ENCODE measurements around the gene ZBTB40.

Gene ZBTB40

GRCh38 chr1:22534951-22535350 lies 83.3 kb downstream of the ZBTB40 start:
- DNase-seq: no peak

- no peak for DNase-seq
These were observed 83.7 kb downstream of the ZBTB40 start for GRCh38 chr1:22535399-22535798.

- DNase-seq: no peak
These were observed 84.9 kb downstream of the ZBTB40 start for GRCh38 chr1:22536506-22536905.

GRCh38 chr1:22537441-22538139 lies 85.9 kb downstream of the ZBTB40 start:
- DNase-seq: no peak

- DNase-seq: no peak
These were observed 88.0 kb downstream of the ZBTB40 start for GRCh38 chr1:22539510-22540118.

GRCh38 chr1:22540337-22540736 lies 88.7 kb downstream of the ZBTB40 start:
- no peak for DNase-seq

GRCh38 chr1:22542886-22543285 lies 91.2 kb downstream of the ZBTB40 start:
- DNase-seq: no peak

GRCh38 chr1:22543679-22544078 lies 92.0 kb downstream of the ZBTB40 start:
- DNase-seq: no peak

- no peak for DNase-seq
These were observed 93.0 kb downstream of the ZBTB40 start for GRCh38 chr1:22544606-22545005.

GRCh38 chr1:22545141-22545540 lies 93.5 kb downstream of the ZBTB40 start:
- DNase-seq: no peak

- no peak for DNase-seq
These were observed 95.7 kb downstream of the ZBTB40 start for GRCh38 chr1:22547186-22547817.

GRCh38 chr1:22547818-22548462 lies 96.3 kb downstream of the ZBTB40 start:
- no peak for DNase-seq

GRCh38 chr1:22550021-22550420 lies 98.4 kb downstream of the ZBTB40 start:
- DNase-seq: no peak

- no peak for DNase-seq
These were observed 99.9 kb downstream of the ZBTB40 start for GRCh38 chr1:22551591-22551990.

- DNase-seq: no peak
These were observed 100.4 kb downstream of the ZBTB40 start for GRCh38 chr1:22552021-22552420.

- no peak for DNase-seq
These were observed 101.6 kb downstream of the ZBTB40 start for GRCh38 chr1:22553104-22553880.

GRCh38 chr1:22553991-22554522 lies 102.4 kb downstream of the ZBTB40 start:
- DNase-seq: no peak

GRCh38 chr1:22555371-22555656 lies 103.7 kb downstream of the ZBTB40 start:
- no peak for DNase-seq

- no peak for DNase-seq
These were observed 104.9 kb downstream of the ZBTB40 start for GRCh38 chr1:22556391-22557104.

GRCh38 chr1:22557341-22557950 lies 105.8 kb downstream of the ZBTB40 start:
- peak; percentile 93 for DNase-seq

Data from NCI-H1105 treated with DMSO at 0.1 percent for 48 hours (cell line).